Measurements from ENCODE around the gene TTC39B.
A peak's percentile ranks its signal among the peaks of the same experiment; 100 is the strongest.

Gene TTC39B

GRCh38 chr9:15158064-15158463 lies 149.0 kb downstream of the TTC39B start:
- no peak for DNase-seq

DNA sequence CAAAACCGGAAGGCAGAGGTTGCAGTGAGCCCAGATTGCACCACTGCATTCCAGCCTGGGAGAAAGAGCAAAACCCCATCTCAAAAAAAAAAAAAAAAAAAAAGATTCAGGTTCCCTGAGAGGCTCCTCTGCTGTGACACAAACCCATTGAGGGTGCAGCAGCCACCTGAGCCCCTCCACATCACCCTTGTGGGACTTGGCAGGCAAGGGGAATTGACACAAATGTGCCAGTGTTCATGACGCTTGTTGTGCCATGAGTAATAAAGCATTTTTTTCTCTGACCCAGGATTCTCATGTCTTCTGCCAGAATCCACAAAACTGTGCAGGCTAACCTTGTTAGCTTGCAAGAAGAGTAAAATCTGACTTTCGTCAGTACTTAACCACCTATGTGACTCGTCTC lies 149.6 kb downstream of the TTC39B start:
- DNase-seq = no peak

DNA sequence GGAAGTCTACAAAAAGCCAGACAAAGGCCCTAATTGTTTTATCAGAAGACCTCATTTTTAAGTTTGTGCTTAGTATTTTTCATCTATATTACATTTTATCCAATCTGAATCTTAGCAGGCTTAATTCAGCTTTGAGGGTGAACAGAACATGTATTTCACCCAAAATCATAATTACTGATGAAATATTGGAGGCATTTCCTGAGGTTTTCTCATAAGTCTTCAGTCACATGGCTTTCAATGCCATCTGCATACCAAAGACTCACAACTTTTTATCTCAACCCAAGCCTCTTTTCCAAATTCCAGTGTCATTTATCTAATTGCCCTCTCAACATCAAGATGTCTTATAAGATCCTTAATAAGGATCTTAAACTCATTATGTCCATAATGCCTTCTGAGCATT lies 150.8 kb downstream of the TTC39B start:
- no peak for DNase-seq

DNA sequence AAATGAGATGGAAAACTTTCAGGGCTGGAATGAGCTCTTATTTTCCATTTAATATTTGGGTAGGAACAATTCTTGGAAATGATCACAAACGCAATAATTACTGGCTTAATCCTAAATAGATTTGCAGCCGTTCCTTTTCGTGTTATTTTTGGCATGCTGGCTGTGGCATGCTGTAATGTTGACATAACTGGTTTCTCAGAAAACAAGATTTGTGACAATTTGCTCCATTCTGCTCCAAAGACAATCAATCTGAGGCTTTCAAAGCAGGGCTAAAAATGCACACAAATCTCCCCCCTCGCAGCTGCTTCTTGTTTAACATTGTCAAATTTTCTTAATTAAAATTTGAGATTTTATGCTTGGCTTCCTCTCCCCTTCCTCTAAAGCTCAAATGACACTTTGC lies 151.2 kb downstream of the TTC39B start:
- peak; percentile 81 for DNase-seq

DNA sequence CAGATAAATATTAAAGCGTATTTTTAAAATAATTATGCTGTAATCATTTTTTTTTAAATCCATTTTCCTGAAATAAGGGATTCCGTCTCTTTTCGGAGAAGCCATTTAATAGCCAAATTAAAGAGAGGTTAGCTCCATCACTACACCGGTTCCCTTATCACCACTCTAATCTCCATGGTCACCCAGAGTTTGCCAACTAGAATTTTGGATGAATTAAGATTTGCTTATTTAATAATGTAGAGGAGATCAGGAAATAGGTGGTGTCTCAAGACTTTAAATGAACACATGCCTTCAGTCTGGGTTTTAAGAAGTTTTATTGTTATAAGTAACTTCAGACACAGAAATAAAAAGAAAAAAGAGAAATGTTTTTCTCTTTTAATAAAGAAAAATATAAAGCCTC lies 151.7 kb downstream of the TTC39B start:
- no peak for DNase-seq

DNA sequence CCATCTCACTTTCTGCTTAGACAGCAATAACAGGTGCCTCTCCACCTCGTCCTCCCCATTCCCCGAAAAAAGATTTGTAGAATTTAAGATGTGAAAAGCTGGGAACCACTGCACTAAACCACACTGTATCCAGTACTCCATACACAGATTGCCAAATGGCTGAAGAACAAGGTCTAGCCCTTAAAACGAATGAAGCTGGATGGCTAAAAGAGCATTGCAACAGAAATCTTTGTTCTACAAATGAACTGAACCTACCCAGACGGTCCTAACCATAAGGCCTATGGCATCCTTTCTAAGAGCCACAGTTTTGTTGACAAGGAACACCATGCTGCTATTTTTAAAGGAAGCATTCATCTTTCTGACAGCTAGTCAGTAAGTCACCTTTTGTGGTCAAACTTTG lies 152.3 kb downstream of the TTC39B start:
- DNase-seq = no peak

- DNase-seq = peak; percentile 43
Observed at GRCh38 chr9:15153961-15154360, 153.1 kb downstream of the TTC39B start.

DNA sequence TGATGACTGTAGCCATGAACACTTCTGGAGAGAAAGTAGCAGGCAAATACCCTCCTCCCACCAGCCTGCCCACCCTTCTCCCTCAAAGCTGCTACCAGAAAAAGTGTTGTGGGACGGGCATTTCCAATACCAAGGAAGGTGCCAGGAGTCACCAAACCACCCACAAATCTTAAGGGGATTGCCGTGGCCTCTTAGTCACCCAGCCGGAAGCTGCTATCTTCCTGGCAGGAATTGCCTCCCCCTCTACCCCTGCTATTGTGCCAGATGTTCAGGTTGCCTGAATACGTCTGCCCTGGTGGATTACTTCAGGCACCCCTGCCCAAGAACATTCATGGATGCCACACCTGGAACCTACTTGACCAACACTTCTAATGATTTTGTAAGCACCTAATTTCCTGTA lies 156.1 kb downstream of the TTC39B start:
- no peak for DNase-seq

- DNase-seq = no peak
Observed at GRCh38 chr9:15149450-15149849, 157.6 kb downstream of the TTC39B start.

GRCh38 chr9:15146268-15146700 lies 160.7 kb downstream of the TTC39B start:
- no peak for DNase-seq

DNA sequence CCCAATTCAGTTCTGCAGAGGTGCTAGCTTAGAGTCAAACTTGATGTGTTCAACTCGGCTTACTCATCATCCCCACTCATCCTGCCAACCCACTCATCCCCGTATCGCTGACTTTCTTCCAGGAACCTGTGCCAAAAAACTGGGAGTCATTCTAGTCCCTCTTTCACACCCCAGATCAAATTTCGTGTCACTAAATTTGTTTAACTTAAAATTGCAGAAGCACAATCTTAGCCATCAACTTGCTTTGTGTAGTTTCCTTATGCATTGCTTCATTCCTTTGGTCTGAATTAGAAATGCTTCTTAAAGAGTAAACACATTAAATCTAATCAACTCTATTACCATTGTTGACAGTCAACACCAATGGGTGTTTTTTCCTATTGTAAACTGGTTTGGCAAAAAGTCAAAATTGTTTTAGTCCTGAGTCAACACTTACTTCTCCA lies 162.4 kb downstream of the TTC39B start:
- no peak for DNase-seq

DNA sequence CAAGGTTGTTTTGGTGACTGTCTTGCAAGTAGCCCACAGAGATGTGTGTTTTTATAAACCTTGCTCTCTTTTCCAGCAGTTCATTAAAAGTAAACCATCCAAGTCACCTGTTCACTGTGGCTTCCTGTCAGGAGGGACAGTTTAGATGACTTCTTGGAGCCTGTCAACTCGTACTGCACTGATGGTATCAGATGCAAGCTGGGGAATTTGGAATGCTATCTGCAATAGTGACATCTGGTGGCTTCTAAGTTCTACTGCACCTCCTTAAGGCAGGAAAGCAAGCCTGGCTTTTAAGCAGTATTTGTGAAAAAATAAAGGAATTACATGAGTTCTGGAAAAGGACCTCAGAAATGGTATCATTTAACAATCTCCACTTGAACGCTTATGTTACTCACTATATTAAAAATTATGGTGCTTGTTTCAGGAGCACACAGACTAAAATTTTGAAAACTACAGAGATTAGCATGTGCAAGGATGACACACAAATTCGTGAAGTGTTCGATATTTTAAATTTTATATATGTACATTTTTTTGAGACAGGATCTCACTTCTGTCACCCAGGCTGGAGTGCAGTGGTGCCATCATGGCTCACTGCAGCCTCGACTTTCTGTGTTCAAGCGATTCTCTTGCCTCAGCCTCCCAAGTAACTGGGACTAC lies 164.0 kb downstream of the TTC39B start:
- peak; percentile 33 for DNase-seq

GRCh38 chr9:15140051-15140450 lies 167.0 kb downstream of the TTC39B start:
- no peak for DNase-seq

DNA sequence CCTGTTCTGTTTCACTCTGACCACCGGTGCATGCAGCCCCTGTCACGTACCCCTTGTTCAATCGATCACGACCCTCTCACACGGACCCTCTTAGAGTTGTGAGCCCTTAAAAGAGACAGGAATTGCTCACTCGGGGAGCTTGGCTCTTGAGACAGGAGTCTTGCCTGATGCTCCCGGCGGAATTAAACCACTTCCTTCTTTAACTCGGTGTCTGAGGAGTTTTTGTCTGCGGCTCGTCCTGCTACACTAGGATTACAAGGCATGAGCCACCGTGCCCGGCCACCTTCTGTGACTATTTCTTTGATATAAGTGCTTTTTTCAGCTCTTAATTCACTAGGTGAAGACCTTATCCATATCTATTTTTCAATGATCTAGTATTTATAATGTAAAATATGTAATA lies 167.5 kb downstream of the TTC39B start:
- DNase-seq = peak; percentile 34

DNA sequence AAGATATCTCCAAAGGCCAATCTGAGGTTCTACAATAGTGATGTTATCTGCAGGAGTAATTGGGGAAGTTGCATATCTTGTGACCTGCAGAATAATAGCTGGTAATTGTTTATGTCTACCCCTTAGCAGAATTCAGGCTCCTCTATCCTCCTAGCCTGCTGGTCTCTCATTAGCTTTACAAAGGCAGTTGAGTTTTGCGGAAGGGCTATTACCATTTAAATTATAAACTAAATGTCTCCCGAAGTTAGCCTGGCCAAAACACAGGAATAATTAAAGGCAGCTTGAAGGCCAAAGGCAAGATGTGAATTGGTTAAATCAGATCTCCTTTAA lies 168.7 kb downstream of the TTC39B start:
- no peak for DNase-seq

DNA sequence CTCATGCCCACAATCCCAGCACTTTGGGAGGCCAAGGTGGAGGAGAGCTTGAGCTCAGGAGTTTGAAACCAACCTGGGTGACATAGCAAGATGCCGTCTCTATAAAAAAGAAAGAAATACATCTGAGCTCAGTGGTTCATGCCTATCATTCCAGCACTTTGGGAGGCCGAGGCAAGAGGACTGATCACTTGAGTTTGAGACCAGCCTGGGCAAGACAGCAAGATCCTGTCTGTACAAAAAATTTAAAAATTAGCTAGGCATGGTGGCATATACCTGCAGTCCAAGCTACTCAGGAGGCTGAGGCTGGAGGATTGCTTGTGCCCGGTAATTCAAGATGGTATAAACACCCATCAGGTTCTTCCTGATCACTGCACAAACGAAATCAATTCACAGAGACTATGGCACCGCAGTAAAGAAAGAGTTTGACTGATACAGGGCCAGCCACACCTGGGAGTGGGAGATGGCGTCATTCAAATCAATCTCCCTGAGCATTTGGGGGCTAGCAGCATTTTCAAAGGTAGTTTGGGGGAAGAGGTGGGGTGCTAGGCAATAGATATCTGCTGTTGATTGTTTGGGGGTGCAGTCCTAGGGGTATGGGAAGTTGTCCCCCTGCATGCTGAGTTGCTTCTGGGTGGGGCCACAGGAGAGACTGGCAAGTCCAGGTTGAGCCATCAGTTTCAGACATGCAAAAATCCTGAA lies 169.2 kb downstream of the TTC39B start:
- DNase-seq = no peak

GRCh38 chr9:15137089-15137488 lies 169.9 kb downstream of the TTC39B start:
- DNase-seq = no peak

- no peak for DNase-seq
Observed at GRCh38 chr9:15136646-15137045, 170.4 kb downstream of the TTC39B start.

GRCh38 chr9:15135164-15135792 lies 171.7 kb downstream of the TTC39B start:
- DNase-seq = peak; percentile 84

- DNase-seq = no peak
Observed at GRCh38 chr9:15133488-15133887, 173.5 kb downstream of the TTC39B start.

DNA sequence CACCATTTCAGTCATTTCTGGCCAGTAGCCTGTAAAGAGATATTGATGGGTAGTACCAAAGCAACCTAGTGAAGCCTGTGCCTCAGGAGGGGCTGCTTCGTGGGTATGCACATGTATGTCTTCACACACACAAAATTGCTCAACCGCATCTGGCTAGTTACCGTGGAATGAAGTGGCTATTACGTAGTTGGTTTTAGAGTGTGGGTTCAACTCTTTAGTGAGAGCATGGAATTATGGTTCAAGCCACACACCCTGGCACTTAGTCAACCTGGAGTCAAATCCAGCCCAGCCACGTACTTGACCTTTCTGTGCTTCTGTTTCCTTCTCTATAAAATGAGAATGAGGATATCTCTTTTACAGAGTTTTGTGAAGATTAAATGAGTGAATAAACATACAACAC lies 174.9 kb downstream of the TTC39B start:
- peak; percentile 54 for DNase-seq

- DNase-seq = no peak
Observed at GRCh38 chr9:15131094-15131493, 175.9 kb downstream of the TTC39B start.

GRCh38 chr9:15127831-15128230 lies 179.2 kb downstream of the TTC39B start:
- no peak for DNase-seq

GRCh38 chr9:15121630-15122029 lies 185.4 kb downstream of the TTC39B start:
- DNase-seq = no peak
